ENCODE data around the gene QPCTL. TPM values are rescaled to one million over a fixed set of nuclear protein-coding genes. Genes with fewer than 3 reads are reported as not detected.

Gene QPCTL
- total and polyA plus RNA-seq, 2 of the 13 experiments (the other 11 are each of a cell fraction or from before 2014, with no cell fraction given): 16.0 to 19.1 TPM

- TF ChIP-seq, protein P1, sequence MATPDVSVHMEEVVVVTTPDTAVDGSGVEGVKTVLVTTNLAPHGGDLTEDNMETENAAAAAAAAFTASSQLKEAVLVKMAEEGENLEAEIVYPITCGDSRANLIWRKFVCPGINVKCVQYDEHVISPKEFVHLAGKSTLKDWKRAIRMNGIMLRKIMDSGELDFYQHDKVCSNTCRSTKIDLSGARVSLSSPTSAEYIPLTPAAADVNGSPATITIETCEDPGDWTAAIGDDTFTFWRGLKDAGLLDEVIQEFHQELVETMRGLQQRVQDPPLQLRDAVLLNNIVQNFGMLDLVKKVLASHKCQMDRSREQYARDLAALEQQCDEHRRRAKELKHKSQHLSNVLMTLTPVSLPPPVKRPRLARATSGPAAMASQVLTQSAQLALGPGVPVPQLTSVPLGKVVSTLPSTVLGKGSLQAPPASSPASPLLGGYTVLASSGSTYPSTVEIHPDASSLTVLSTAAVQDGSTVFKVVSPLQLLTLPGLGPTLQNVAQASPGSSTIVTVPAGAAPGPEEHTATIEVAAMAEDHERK (CRISPR knock-in tag; IDR thresholded peaks at IDR 0.05; ENCODE audit: low read depth): no peak
- TF ChIP-seq AHDC1 (CRISPR knock-in tag; IDR thresholded peaks at IDR 0.05; ENCODE audit: borderline replicate concordance) (no peak), RFX5 (IDR thresholded peaks at IDR 0.05; ENCODE audit: low read depth, low read length) (no peak), HDAC6 (IDR thresholded peaks at IDR 0.05; ENCODE audit: low read depth, low read length) (no peak), ZBED4 (CRISPR knock-in tag; IDR thresholded peaks at IDR 0.05; ENCODE audit: borderline replicate concordance) (no peak), ZNF205 (CRISPR knock-in tag; IDR thresholded peaks at IDR 0.05) (0 out of 2 replicates have a peak, but pooled peaks have one; percentile 24), EP300 (IDR thresholded peaks at IDR 0.05; ENCODE audit: low read depth in 2 of 2, low read length in 2 of 2) (no peak), EP300 (CRISPR knock-in tag; IDR thresholded peaks at IDR 0.05; ENCODE audit: borderline replicate concordance) (no peak), NCOA1 (CRISPR knock-in tag; IDR thresholded peaks at IDR 0.05) (no peak), ZNF354B (CRISPR knock-in tag; IDR thresholded peaks at IDR 0.05) (no peak)
- TF ChIP-seq, protein P2, sequence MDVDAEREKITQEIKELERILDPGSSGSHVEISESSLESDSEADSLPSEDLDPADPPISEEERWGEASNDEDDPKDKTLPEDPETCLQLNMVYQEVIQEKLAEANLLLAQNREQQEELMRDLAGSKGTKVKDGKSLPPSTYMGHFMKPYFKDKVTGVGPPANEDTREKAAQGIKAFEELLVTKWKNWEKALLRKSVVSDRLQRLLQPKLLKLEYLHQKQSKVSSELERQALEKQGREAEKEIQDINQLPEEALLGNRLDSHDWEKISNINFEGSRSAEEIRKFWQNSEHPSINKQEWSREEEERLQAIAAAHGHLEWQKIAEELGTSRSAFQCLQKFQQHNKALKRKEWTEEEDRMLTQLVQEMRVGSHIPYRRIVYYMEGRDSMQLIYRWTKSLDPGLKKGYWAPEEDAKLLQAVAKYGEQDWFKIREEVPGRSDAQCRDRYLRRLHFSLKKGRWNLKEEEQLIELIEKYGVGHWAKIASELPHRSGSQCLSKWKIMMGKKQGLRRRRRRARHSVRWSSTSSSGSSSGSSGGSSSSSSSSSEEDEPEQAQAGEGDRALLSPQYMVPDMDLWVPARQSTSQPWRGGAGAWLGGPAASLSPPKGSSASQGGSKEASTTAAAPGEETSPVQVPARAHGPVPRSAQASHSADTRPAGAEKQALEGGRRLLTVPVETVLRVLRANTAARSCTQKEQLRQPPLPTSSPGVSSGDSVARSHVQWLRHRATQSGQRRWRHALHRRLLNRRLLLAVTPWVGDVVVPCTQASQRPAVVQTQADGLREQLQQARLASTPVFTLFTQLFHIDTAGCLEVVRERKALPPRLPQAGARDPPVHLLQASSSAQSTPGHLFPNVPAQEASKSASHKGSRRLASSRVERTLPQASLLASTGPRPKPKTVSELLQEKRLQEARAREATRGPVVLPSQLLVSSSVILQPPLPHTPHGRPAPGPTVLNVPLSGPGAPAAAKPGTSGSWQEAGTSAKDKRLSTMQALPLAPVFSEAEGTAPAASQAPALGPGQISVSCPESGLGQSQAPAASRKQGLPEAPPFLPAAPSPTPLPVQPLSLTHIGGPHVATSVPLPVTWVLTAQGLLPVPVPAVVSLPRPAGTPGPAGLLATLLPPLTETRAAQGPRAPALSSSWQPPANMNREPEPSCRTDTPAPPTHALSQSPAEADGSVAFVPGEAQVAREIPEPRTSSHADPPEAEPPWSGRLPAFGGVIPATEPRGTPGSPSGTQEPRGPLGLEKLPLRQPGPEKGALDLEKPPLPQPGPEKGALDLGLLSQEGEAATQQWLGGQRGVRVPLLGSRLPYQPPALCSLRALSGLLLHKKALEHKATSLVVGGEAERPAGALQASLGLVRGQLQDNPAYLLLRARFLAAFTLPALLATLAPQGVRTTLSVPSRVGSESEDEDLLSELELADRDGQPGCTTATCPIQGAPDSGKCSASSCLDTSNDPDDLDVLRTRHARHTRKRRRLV (CRISPR knock-in tag; IDR thresholded peaks at IDR 0.05): no peak
Measured at GRCh38 chr19:45643024-45643926, 49.2 kb upstream of the QPCTL start (continued).
